ENCODE results near the gene B3GAT3. TPM values are rescaled to one million over a fixed set of nuclear protein-coding genes. Genes with fewer than 3 reads are reported as not detected.

The B3GAT3 gene
- total and polyA plus RNA-seq, 2 of the 8 experiments (the other 6 are each of a cell fraction or from before 2014, with no cell fraction given): 28.0 to 39.0 TPM

GRCh38 chr11:62579252-62579651 lies 42.5 kb downstream of the B3GAT3 start (continued):
- no peak for TF ChIP-seq RNF2 (IDR thresholded peaks at IDR 0.05; ENCODE audit: borderline replicate concordance, low read depth, low read length, missing control alignments, poor library complexity, severe bottlenecking)

Measured in H1 (cell line).